NOMO-1 treated with dmso at 0.1 percent for 144 hours (cell line): ENCODE results near the gene GPX7.
"Not testable (repeated sequence)": the region's sequence is repeated elsewhere in the genome, so short reads cannot be mapped to it uniquely, and the experiment has no call there.

Experiments
- DNase-seq: peaks from one replicate; lab custom pipeline; 2025; ENCODE audit not compliant: unreplicated experiment; lab: John Stamatoyannopoulos, UW

Gene GPX7

GRCh38 chr1:52601991-52602855, at the start of gene GPX7:
Gene GPX7, plus strand, starts transcription at chr1:52602371. Its CDS starts 39 bp downstream, at chr1:52602410.
- no peak for DNase-seq

GRCh38 chr1:52552505-52553361, 49.4 kb upstream of the GPX7 start, which contains the start of gene TUT4:
Gene TUT4, minus strand, starts transcription at chr1:52553092. Its CDS starts 26,812 bp downstream, at chr1:52526280.
- DNase-seq: peak; percentile 58

- peak; percentile 69 for DNase-seq
Measured at GRCh38 chr1:52553362-52554266, 48.6 kb upstream of the GPX7 start.

GRCh38 chr1:52554267-52554640, 47.9 kb upstream of the GPX7 start:
- no peak for DNase-seq

GRCh38 chr1:52554756-52555155, 47.4 kb upstream of the GPX7 start:
- DNase-seq: no peak

GRCh38 chr1:52556641-52557360, 45.4 kb upstream of the GPX7 start:
- DNase-seq: no peak

GRCh38 chr1:52558941-52559340, 43.2 kb upstream of the GPX7 start:
- no peak for DNase-seq

GRCh38 chr1:52559875-52560274, 42.3 kb upstream of the GPX7 start:
- DNase-seq: no peak

- DNase-seq: no peak
Measured at GRCh38 chr1:52562766-52563165, 39.4 kb upstream of the GPX7 start.

GRCh38 chr1:52567943-52568342, 34.2 kb upstream of the GPX7 start:
- DNase-seq: no peak

GRCh38 chr1:52569449-52570210, 32.5 kb upstream of the GPX7 start:
- peak; percentile 35 for DNase-seq

- DNase-seq: no peak
Measured at GRCh38 chr1:52571783-52572182, 30.4 kb upstream of the GPX7 start.

- no peak for DNase-seq
Measured at GRCh38 chr1:52572387-52572786, 29.8 kb upstream of the GPX7 start.

- DNase-seq: peak; percentile 60
Measured at GRCh38 chr1:52574594-52574993, 27.6 kb upstream of the GPX7 start.

GRCh38 chr1:52576074-52576473, 26.1 kb upstream of the GPX7 start:
- DNase-seq: no peak

GRCh38 chr1:52578066-52578465, 24.1 kb upstream of the GPX7 start:
- not testable (repeated sequence) for DNase-seq

- no peak for DNase-seq
Measured at GRCh38 chr1:52579415-52579814, 22.8 kb upstream of the GPX7 start.

GRCh38 chr1:52580283-52580682, 21.9 kb upstream of the GPX7 start:
- no peak for DNase-seq

GRCh38 chr1:52582116-52582696, 20.0 kb upstream of the GPX7 start:
- no peak for DNase-seq
